Endothelial cell of umbilical vein (primary cell): ENCODE data around the gene CDC25A. TPM values are rescaled to one million over a fixed set of nuclear protein-coding genes. Genes with fewer than 3 reads are reported as not detected.

ENCODE experiments used
- BruUV-seq: library from RNA; stranded (reverse); fragments of 400-500 nt; replicated peaks from 2 replicates; lab custom pipeline; 2021; lab: Mats Ljungman, UMichigan
- CTCF ChIA-PET: fragments of 300-600, 350-600 bp; sonication (Branson Sonifier 250); formaldehyde crosslinking; loops from one replicate; lab custom pipeline; 2021; ENCODE audit warnings: antibody characterized with exemption, inconsistent platforms; lab: Charles Lee
- POLR2A ChIA-PET: fragments of 300-600, 350-600 bp; sonication (Branson Sonifier 250); formaldehyde crosslinking; loops from one replicate; lab custom pipeline; 2021; ENCODE audit warnings: antibody characterized with exemption, inconsistent platforms; lab: Charles Lee
- DNase-seq: peaks from one replicate; pipeline ENCODE4 v3.0.0-alpha.2; 2011; ENCODE audit warnings: low read depth, low spot score
- FAIRE-seq: peaks from 2 replicates; lab custom pipeline; 2011; peaks lifted over from hg19 to GRCh38; lab: Jason Lieb, UNC
- H2AFZ ChIP-seq: 2 replicates; pipeline ENCODE4 v1.6.0; 2012; ENCODE audit warnings: low read depth, low read length, control low read depth, inconsistent platforms
- H3K27ac ChIP-seq: 2 replicates; pipeline ENCODE4 v1.5.1; 2011; ENCODE audit warnings: low read depth, mild to moderate bottlenecking, control low read depth, low read length, moderate library complexity; ENCODE audit not compliant: insufficient read depth
- H3K27me3 ChIP-seq, 2 experiments: 2 replicates each; pipeline versions ENCODE4 v1.6.0 to v1.6.1; 2011; ENCODE audit warnings: low read length in 2 of 2, mixed read lengths in 1 of 2; ENCODE audit not compliant: control insufficient read depth in 2 of 2, insufficient read depth in 2 of 2
- H3K36me3 ChIP-seq, 2 experiments: 2 replicates in 1 of 2; 3 replicates in 1 of 2; pipeline ENCODE4 v1.5.1; 2011; ENCODE audit warnings: low read length in 2 of 2, mild to moderate bottlenecking in 1 of 2, moderate library complexity in 1 of 2; ENCODE audit not compliant: control insufficient read depth in 2 of 2, insufficient read depth in 2 of 2; ENCODE audit errors: extremely low read depth in 1 of 2
- H3K4me1 ChIP-seq: 3 replicates; pipeline ENCODE4 v1.5.1; 2011; ENCODE audit warnings: mild to moderate bottlenecking, low read length; ENCODE audit not compliant: control insufficient read depth, insufficient read depth; ENCODE audit errors: extremely low read depth
- H3K4me2 ChIP-seq: 2 replicates; pipeline ENCODE4 v1.6.1; 2011; ENCODE audit warnings: low read length, control low read depth, mixed read lengths; ENCODE audit not compliant: insufficient read depth
- H3K4me3 ChIP-seq, 3 experiments: fragments of 200-600 bp in 1 of 3; sonication (generic), shearing (Covaris generic) in 1 of 3; replicated peaks in 1 of 3; 2 replicates each; pipeline ENCODE4 v1.5.1; 2011 to 2016; ENCODE audit warnings: control low read depth in 3 of 3, low read length in 3 of 3, mild to moderate bottlenecking in 2 of 3, inconsistent platforms in 1 of 3, low read depth in 1 of 3, moderate library complexity in 1 of 3; ENCODE audit not compliant: insufficient read depth in 1 of 3
- H3K79me2 ChIP-seq: 2 replicates; pipeline ENCODE4 v1.6.0; 2012; ENCODE audit warnings: low read length, inconsistent platforms; ENCODE audit not compliant: control insufficient read depth, insufficient read depth
- H3K9ac ChIP-seq: replicated peaks from 2 replicates; pipeline ENCODE3; 2011; ENCODE audit warnings: low read length, control low read depth; ENCODE audit not compliant: insufficient read depth; ENCODE audit errors: extremely low read depth
- H3K9me1 ChIP-seq: replicated peaks from 3 replicates; pipeline ENCODE4 v1.6.0; 2011; ENCODE audit warnings: mild to moderate bottlenecking, low read length; ENCODE audit not compliant: control insufficient read depth, insufficient read depth; ENCODE audit errors: extremely low read depth
- H3K9me3 ChIP-seq: replicated peaks from 2 replicates; pipeline ENCODE4 v1.5.1; 2012; ENCODE audit warnings: low read length, inconsistent platforms; ENCODE audit not compliant: control insufficient read depth, insufficient read depth
- H4K20me1 ChIP-seq: replicated peaks from 2 replicates; pipeline ENCODE3; 2011; ENCODE audit warnings: mild to moderate bottlenecking, low read length; ENCODE audit not compliant: control insufficient read depth, insufficient read depth; ENCODE audit errors: extremely low read depth
- EZH2 ChIP-seq: IDR thresholded peaks from 2 replicates; pipeline ENCODE4 v1.6.1; 2012; ENCODE audit warnings: borderline replicate concordance, low read depth, mild to moderate bottlenecking, moderate library complexity, low read length, inconsistent platforms; ENCODE audit not compliant: severe bottlenecking
- FOS ChIP-seq: IDR thresholded peaks from 2 replicates; pipeline ENCODE4 v1.6.1; 2011; ENCODE audit warnings: mild to moderate bottlenecking, low read length, moderate library complexity, borderline replicate concordance; ENCODE audit not compliant: insufficient read depth
- GATA2 ChIP-seq: IDR thresholded peaks from 2 replicates; pipeline ENCODE4 v1.7.0; 2011; ENCODE audit warnings: low read depth, mild to moderate bottlenecking, moderate library complexity, mixed read lengths, low read length; ENCODE audit not compliant: insufficient read length, insufficient read depth
- JUN ChIP-seq: IDR thresholded peaks from 2 replicates; pipeline ENCODE4 v1.6.1; 2011; ENCODE audit warnings: borderline replicate concordance, low read depth; ENCODE audit not compliant: insufficient read length, insufficient read depth
- MYC ChIP-seq: IDR thresholded peaks from one replicate; pipeline ENCODE4 v1.6.1; 2011; ENCODE audit warnings: mild to moderate bottlenecking, low read depth, low read length
- POLR2A ChIP-seq: IDR thresholded peaks from 2 replicates; pipeline ENCODE4 v1.6.1; 2012; ENCODE audit warnings: low read depth, mild to moderate bottlenecking, control low read depth, low read length
- POLR2AphosphoS5 ChIP-seq: IDR thresholded peaks from 2 replicates; pipeline ENCODE4 v1.6.1; 2012; ENCODE audit warnings: low read depth, mild to moderate bottlenecking, control low read depth, low read length, moderate library complexity; ENCODE audit not compliant: insufficient read depth
- dilution Hi-C: fragments of 300-500 bp; cut with MboI; formaldehyde crosslinking; loops from one replicate; pipeline ENCODE4 v1.15.0; 2019; ENCODE audit warnings: low sequenced_read_pairs; ENCODE audit not compliant: extremely low pct_ligation_motif_present
- intact Hi-C: fragments of 100-400 bp; cut with micrococcal nuclease; formaldehyde crosslinking; loops from one replicate; pipeline ENCODE4 v1.10.0; 2022
- polyA plus RNA-seq, 4 experiments: library from polyadenylated mRNA; depleted of rRNA in 3 of 4; stranded (reverse) in 3 of 4; unstranded in 1 of 4; fragments of >200 nt; gene quantifications; 2 replicates each; pipeline versions ENCODE4 v1.2.1 to v1.2.3, GENCODE V29; 2011 to 2012; ENCODE audit warnings: missing spikeins in 1 of 4
- total RNA-seq: library from RNA; stranded (reverse); gene quantifications from 2 replicates; pipeline ENCODE4 v1.2.3, GENCODE V29; 2021
- TF ChIP-seq, protein P1 (sequence below), 2 donors: IDR thresholded peaks; 1 replicate in 1 of 2; 2 replicates in 1 of 2; pipeline ENCODE4 v1.5.1; 2011; ENCODE audit warnings: low read length in 2 of 2, mild to moderate bottlenecking in 2 of 2, moderate library complexity in 2 of 2, control low read depth in 1 of 2, inconsistent platforms in 1 of 2, low read depth in 1 of 2; ENCODE audit not compliant: insufficient read depth in 1 of 2; ENCODE audit errors: extremely low read depth in 1 of 2
- TF ChIP-seq, protein P2 (sequence below): IDR thresholded peaks from 2 replicates; pipeline ENCODE4 v1.6.1; 2011; ENCODE audit not compliant: insufficient read depth, insufficient read length

The CDC25A gene
- total and polyA plus RNA-seq, 2 donors (not counting 3 experiments of a cell fraction or from before 2014, with no cell fraction given): 5.5 to 18.4 TPM

DNA sequence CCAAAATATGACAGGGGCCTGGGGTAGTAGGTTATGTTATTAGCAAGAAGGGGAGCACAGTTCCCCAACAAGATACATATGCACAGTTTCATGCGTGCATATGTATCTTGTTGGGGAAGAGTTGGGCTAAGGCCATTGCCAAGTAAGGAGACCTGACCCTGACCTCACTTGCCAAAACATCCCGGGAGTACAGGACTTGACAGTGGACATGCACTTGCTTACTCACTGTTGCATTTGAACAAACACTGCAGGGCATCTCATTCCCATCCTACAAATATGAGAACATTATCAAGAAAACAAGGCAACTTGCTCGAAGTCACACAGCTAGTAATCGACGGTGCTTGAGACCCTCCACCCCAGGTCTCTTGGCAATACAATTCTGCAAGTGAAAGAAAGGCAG lies 30.3 kb upstream of the CDC25A start:
- POLR2A ChIA-PET: no interaction called here

More for the DNA sequence above, 30.3 kb upstream of the CDC25A start:
- Histone ChIP-seq H3K4me3 (no peak overlapping the region), H3K27ac (no peak overlapping the region), H3K4me1 (no peaks in the 10 kb centered on the region), H4K20me1 (no peaks in the 10 kb centered on the region), H3K9ac (no peak overlapping the region), H3K79me2 (no peaks in the 10 kb centered on the region), H3K4me2 (no peak overlapping the region), H2AFZ (no peak overlapping the region), H3K27me3 (peaks cover 0 to 13% of the 10 kb centered on the region in 2 experiments), H3K36me3 (no peaks in the 10 kb centered on the region), H3K9me3 (no peaks in the 10 kb centered on the region), H3K9me1 (no peaks in the 10 kb centered on the region)
- dilution Hi-C loops (no loop called here), intact Hi-C loops (no loop called here)
- TF ChIP-seq, protein P1, sequence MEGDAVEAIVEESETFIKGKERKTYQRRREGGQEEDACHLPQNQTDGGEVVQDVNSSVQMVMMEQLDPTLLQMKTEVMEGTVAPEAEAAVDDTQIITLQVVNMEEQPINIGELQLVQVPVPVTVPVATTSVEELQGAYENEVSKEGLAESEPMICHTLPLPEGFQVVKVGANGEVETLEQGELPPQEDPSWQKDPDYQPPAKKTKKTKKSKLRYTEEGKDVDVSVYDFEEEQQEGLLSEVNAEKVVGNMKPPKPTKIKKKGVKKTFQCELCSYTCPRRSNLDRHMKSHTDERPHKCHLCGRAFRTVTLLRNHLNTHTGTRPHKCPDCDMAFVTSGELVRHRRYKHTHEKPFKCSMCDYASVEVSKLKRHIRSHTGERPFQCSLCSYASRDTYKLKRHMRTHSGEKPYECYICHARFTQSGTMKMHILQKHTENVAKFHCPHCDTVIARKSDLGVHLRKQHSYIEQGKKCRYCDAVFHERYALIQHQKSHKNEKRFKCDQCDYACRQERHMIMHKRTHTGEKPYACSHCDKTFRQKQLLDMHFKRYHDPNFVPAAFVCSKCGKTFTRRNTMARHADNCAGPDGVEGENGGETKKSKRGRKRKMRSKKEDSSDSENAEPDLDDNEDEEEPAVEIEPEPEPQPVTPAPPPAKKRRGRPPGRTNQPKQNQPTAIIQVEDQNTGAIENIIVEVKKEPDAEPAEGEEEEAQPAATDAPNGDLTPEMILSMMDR (IDR thresholded peaks at IDR 0.05; ENCODE audit: extremely low read depth in 1 of 2, insufficient read depth in 1 of 2, low read depth in 1 of 2, low read length in 2 of 2): no peak
- TF ChIP-seq GATA2 (no peak), POLR2A (no peak), MYC (no peak), FOS (no peak), JUN (no peak), EZH2 (no peak), POLR2AphosphoS5 (no peak)
- TF ChIP-seq, protein P2, sequence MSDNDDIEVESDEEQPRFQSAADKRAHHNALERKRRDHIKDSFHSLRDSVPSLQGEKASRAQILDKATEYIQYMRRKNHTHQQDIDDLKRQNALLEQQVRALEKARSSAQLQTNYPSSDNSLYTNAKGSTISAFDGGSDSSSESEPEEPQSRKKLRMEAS: no peak
- FAIRE-seq: no peak
- CTCF ChIA-PET: interaction anchor here (1.4 kb wide), 1 partner anchor 218 kb away, joined by 4 read pairs; no protein-coding TSS in a partner anchor
- BruUV-seq: no TSS peak
- no peak for DNase-seq
